Measurements from ENCODE around the gene CELF2.

CELF2 gene

GRCh38 chr10:11305825-11306593 is 288.3 kb downstream of the CELF2 start:
- CTCF ChIA-PET: interaction anchor here (0.8 kb wide), 1 partner anchor 165 kb away, joined by 3 read pairs; no protein-coding TSS in a partner anchor
- Histone ChIP-seq H3K4me3 (ENCODE audit: low read depth, low read length) (no peak overlapping the region), H3K27ac (ENCODE audit: extremely low read depth, low read depth, low read length) (no peak overlapping the region), H3K36me3 (ENCODE audit: control insufficient read depth in 2 of 2, insufficient read depth in 1 of 2, low read length in 2 of 2) (peaks cover 0 to 18% of the 10 kb centered on the region in 2 experiments; a peak in 1 of 3 replicates), H3K9me3 (ENCODE audit: control insufficient read depth, insufficient read depth, low read depth, low read length) (no peaks in the 10 kb centered on the region), H3K4me1 (ENCODE audit: control insufficient read depth, insufficient read depth, low read length) (no peaks in the 10 kb centered on the region)
- TF ChIP-seq ZNF791 (tag by site-specific recombination; IDR thresholded peaks at IDR 0.05) (no peak), ZNF544 (tag by site-specific recombination; IDR thresholded peaks at IDR 0.05) (no peak), ZNF510 (tag by site-specific recombination; IDR thresholded peaks at IDR 0.05; ENCODE audit: insufficient replicate concordance) (no peak), BCL6B (tag by site-specific recombination; IDR thresholded peaks at IDR 0.05) (no peak), PRDM1 (tag by site-specific recombination; IDR thresholded peaks at IDR 0.05) (no peak)
- POLR2A ChIA-PET: no interaction called here

GRCh38 chr10:11307004-11307403 is 289.3 kb downstream of the CELF2 start:
- ChIA-PET CTCF (no interaction called here), POLR2A (no interaction called here)
- Histone ChIP-seq H3K9me3 (ENCODE audit: control insufficient read depth, insufficient read depth, low read depth, low read length) (no peaks in the 10 kb centered on the region), H3K4me3 (ENCODE audit: low read depth, low read length) (no peak overlapping the region), H3K27ac (ENCODE audit: extremely low read depth, low read depth, low read length) (no peak overlapping the region), H3K36me3 (ENCODE audit: control insufficient read depth in 2 of 2, insufficient read depth in 1 of 2, low read length in 2 of 2) (peaks cover 0 to 18% of the 10 kb centered on the region in 2 experiments; a peak in 1 of 3 replicates), H3K4me1 (ENCODE audit: control insufficient read depth, insufficient read depth, low read length) (no peaks in the 10 kb centered on the region)
- TF ChIP-seq ZNF501 (tag by site-specific recombination; IDR thresholded peaks at IDR 0.05) (no peak), ZNF423 (tag by site-specific recombination; IDR thresholded peaks at IDR 0.05) (no peak), ZNF426 (tag by site-specific recombination; IDR thresholded peaks at IDR 0.05) (no peak), FEZF1 (tag by site-specific recombination; IDR thresholded peaks at IDR 0.05) (no peak), ZNF366 (tag by site-specific recombination; conservative IDR thresholded peaks at IDR 0.05) (no peak), ZNF311 (tag by site-specific recombination; IDR thresholded peaks at IDR 0.05; ENCODE audit: borderline replicate concordance) (no peak), ZNF600 (tag by site-specific recombination; IDR thresholded peaks at IDR 0.05) (no peak), ZEB2 (tag by site-specific recombination; IDR thresholded peaks at IDR 0.05) (no peak), ZIC2 (tag by site-specific recombination; IDR thresholded peaks at IDR 0.05) (no peak), ZNF549 (tag by site-specific recombination; IDR thresholded peaks at IDR 0.05) (no peak), YY2 (tag by site-specific recombination; IDR thresholded peaks at IDR 0.05) (no peak), ZBTB8A (tag by site-specific recombination; IDR thresholded peaks at IDR 0.05) (no peak), SP7 (tag by site-specific recombination; IDR thresholded peaks at IDR 0.05) (no peak), ZNF146 (tag by site-specific recombination; IDR thresholded peaks at IDR 0.05) (no peak)

- Histone ChIP-seq H3K36me3 (ENCODE audit: control insufficient read depth in 2 of 2, insufficient read depth in 1 of 2, low read length in 2 of 2) (peaks cover 0 to 18% of the 10 kb centered on the region in 2 experiments; a peak in 1 of 3 replicates), H3K27ac (ENCODE audit: extremely low read depth, low read depth, low read length) (no peak overlapping the region), H3K4me1 (ENCODE audit: control insufficient read depth, insufficient read depth, low read length) (no peaks in the 10 kb centered on the region), H3K9me3 (ENCODE audit: control insufficient read depth, insufficient read depth, low read depth, low read length) (no peaks in the 10 kb centered on the region), H3K4me3 (ENCODE audit: low read depth, low read length) (no peak overlapping the region)
- TF ChIP-seq ZNF335 (tag by site-specific recombination; conservative IDR thresholded peaks at IDR 0.05) (no peak), TRIM28 (IDR thresholded peaks at IDR 0.05; ENCODE audit: borderline replicate concordance, low read length) (peak; percentile 14; the same call in 1 of the 2 replicates), SETDB1 (IDR thresholded peaks at IDR 0.05; ENCODE audit: insufficient read length, low read length) (peak; percentile 28), ZNF558 (tag by site-specific recombination; IDR thresholded peaks at IDR 0.05) (peak; percentile 81)
- CTCF ChIA-PET: no interaction called here
- POLR2A ChIA-PET: no interaction called here
Measured at GRCh38 chr10:11307937-11308336, 290.3 kb downstream of the CELF2 start.
